Measurements from ENCODE around the gene ZNF653. TPM values are rescaled to one million over a fixed set of nuclear protein-coding genes. Genes with fewer than 3 reads are reported as not detected.
A peak's percentile ranks its signal among the peaks of the same experiment; 100 is the strongest.

ZNF653 gene
- total and polyA plus RNA-seq, 9 of the 15 experiments (the other 6 are each of a cell fraction or from before 2014, with no cell fraction given): 1.6 to 8.0 (median 4.2) TPM; not detected in 2

DNA sequence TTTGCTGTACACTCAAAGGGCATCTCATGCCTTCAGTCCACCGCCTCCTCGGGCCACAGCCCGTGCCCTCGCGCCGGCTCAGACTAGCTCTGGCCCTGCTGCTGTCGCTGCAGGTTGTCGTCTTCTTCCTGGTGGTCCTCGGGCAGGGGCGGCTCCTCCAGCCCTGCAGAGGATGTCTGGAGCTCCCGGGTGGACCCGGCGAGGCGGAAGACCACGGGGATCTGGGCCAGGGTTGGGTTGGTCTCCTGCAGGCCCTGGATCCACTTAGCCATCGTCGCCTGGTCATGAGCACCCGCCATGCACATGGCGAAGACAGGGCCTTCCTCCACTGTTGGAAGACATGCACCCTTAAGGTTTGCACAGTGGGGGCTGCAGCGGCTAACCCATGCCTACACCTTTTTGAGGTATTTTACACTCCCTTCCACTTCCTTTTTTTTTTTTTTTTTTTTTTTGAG lies 489 bp upstream of the ZNF653 start (continued):
- TF ChIP-seq, protein P1, sequence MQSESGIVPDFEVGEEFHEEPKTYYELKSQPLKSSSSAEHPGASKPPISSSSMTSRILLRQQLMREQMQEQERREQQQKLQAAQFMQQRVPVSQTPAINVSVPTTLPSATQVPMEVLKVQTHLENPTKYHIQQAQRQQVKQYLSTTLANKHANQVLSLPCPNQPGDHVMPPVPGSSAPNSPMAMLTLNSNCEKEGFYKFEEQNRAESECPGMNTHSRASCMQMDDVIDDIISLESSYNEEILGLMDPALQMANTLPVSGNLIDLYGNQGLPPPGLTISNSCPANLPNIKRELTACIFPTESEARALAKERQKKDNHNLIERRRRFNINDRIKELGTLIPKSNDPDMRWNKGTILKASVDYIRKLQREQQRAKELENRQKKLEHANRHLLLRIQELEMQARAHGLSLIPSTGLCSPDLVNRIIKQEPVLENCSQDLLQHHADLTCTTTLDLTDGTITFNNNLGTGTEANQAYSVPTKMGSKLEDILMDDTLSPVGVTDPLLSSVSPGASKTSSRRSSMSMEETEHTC (IDR thresholded peaks at IDR 0.05): no peak
- TF ChIP-seq SRSF7 (optimal IDR thresholded peaks at IDR 0.05; ENCODE audit: low read depth, low read length) (no peak), ESRRA (IDR thresholded peaks at IDR 0.05; ENCODE audit: borderline replicate concordance, low read depth) (no peak), MAFK (IDR thresholded peaks at IDR 0.05; ENCODE audit: low read length) (no peak), ARID2 (IDR thresholded peaks at IDR 0.05) (no peak), CTBP1 (IDR thresholded peaks at IDR 0.05; ENCODE audit: borderline replicate concordance) (no peak), TGIF2 (CRISPR knock-in tag; IDR thresholded peaks at IDR 0.05) (no peak), ZNF444 (CRISPR knock-in tag; IDR thresholded peaks at IDR 0.05) (no peak), BRF1 (IDR thresholded peaks at IDR 0.05; ENCODE audit: borderline replicate concordance, extremely low read depth, insufficient read length) (no peak), FOS (IDR thresholded peaks at IDR 0.05; ENCODE audit: extremely low read depth, insufficient read length) (no peak), ZNF408 (CRISPR knock-in tag; IDR thresholded peaks at IDR 0.05; ENCODE audit: low read depth) (no peak), POLR2H (tag; IDR thresholded peaks at IDR 0.05; ENCODE audit: low read depth) (no peak), ZNF121 (CRISPR knock-in tag; conservative IDR thresholded peaks at IDR 0.05) (no peak), EHMT2 (IDR thresholded peaks at IDR 0.05) (no peak), FOXP1 (CRISPR knock-in tag; IDR thresholded peaks at IDR 0.05) (no peak), HMGN3 (IDR thresholded peaks at IDR 0.05; ENCODE audit: borderline replicate concordance, extremely low read depth, insufficient read length, low read depth, low read length) (no peak), ZNF311 (CRISPR knock-in tag; IDR thresholded peaks at IDR 0.05) (no peak)
- TF ChIP-seq, protein P2, sequence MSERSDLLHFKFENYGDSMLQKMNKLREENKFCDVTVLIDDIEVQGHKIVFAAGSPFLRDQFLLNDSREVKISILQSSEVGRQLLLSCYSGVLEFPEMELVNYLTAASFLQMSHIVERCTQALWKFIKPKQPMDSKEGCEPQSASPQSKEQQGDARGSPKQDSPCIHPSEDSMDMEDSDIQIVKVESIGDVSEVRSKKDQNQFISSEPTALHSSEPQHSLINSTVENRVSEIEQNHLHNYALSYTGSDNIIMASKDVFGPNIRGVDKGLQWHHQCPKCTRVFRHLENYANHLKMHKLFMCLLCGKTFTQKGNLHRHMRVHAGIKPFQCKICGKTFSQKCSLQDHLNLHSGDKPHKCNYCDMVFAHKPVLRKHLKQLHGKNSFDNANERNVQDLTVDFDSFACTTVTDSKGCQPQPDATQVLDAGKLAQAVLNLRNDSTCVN (CRISPR knock-in tag; IDR thresholded peaks at IDR 0.05): no peak
- TF ChIP-seq, protein P3, sequence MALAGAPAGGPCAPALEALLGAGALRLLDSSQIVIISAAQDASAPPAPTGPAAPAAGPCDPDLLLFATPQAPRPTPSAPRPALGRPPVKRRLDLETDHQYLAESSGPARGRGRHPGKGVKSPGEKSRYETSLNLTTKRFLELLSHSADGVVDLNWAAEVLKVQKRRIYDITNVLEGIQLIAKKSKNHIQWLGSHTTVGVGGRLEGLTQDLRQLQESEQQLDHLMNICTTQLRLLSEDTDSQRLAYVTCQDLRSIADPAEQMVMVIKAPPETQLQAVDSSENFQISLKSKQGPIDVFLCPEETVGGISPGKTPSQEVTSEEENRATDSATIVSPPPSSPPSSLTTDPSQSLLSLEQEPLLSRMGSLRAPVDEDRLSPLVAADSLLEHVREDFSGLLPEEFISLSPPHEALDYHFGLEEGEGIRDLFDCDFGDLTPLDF (CRISPR knock-in tag; IDR thresholded peaks at IDR 0.05): no peak
- TF ChIP-seq, protein P4, sequence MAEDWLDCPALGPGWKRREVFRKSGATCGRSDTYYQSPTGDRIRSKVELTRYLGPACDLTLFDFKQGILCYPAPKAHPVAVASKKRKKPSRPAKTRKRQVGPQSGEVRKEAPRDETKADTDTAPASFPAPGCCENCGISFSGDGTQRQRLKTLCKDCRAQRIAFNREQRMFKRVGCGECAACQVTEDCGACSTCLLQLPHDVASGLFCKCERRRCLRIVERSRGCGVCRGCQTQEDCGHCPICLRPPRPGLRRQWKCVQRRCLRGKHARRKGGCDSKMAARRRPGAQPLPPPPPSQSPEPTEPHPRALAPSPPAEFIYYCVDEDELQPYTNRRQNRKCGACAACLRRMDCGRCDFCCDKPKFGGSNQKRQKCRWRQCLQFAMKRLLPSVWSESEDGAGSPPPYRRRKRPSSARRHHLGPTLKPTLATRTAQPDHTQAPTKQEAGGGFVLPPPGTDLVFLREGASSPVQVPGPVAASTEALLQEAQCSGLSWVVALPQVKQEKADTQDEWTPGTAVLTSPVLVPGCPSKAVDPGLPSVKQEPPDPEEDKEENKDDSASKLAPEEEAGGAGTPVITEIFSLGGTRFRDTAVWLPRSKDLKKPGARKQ (CRISPR knock-in tag; IDR thresholded peaks at IDR 0.05): 0 out of 2 replicates have a peak, but pooled peaks have one; percentile 57
- TF ChIP-seq, protein P5, sequence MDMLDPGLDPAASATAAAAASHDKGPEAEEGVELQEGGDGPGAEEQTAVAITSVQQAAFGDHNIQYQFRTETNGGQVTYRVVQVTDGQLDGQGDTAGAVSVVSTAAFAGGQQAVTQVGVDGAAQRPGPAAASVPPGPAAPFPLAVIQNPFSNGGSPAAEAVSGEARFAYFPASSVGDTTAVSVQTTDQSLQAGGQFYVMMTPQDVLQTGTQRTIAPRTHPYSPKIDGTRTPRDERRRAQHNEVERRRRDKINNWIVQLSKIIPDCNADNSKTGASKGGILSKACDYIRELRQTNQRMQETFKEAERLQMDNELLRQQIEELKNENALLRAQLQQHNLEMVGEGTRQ (CRISPR knock-in tag; IDR thresholded peaks at IDR 0.05): no peak
- TF ChIP-seq, protein P6, sequence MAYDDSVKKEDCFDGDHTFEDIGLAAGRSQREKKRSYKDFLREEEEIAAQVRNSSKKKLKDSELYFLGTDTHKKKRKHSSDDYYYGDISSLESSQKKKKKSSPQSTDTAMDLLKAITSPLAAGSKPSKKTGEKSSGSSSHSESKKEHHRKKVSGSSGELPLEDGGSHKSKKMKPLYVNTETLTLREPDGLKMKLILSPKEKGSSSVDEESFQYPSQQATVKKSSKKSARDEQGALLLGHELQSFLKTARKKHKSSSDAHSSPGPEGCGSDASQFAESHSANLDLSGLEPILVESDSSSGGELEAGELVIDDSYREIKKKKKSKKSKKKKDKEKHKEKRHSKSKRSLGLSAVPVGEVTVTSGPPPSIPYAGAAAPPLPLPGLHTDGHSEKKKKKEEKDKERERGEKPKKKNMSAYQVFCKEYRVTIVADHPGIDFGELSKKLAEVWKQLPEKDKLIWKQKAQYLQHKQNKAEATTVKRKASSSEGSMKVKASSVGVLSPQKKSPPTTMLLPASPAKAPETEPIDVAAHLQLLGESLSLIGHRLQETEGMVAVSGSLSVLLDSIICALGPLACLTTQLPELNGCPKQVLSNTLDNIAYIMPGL (CRISPR knock-in tag; IDR thresholded peaks at IDR 0.05): no peak

Data from K562 (cell line).